ENCODE measurements around the gene COL19A1.

GRCh38 chr6:69887714-69888345 lies 21.5 kb downstream of the COL19A1 start:
- TF ChIP-seq EZH2 (IDR thresholded peaks at IDR 0.05) (no peak), POLR2AphosphoS5 (IDR thresholded peaks at IDR 0.05; ENCODE audit: borderline replicate concordance, low read depth, low read length) (no peak), FOXP2 (optimal IDR thresholded peaks at IDR 0.05; ENCODE audit: control extremely low read depth, extremely low read length, insufficient read depth) (no peak)
